CD4-positive, alpha-beta T cell treated with Interleukin-17A for 4 hours (primary cell): Measurements from ENCODE around the gene ATP1B1.
"Not testable (repeated sequence)": the region's sequence is repeated elsewhere in the genome, so short reads cannot be mapped to it uniquely, and the experiment has no call there.

Experiments used
- DNase-seq: peaks from one replicate; pipeline ENCODE4 v3.0.0-alpha.2; 2020; ENCODE audit warnings: mixed read lengths

The ATP1B1 gene

DNA sequence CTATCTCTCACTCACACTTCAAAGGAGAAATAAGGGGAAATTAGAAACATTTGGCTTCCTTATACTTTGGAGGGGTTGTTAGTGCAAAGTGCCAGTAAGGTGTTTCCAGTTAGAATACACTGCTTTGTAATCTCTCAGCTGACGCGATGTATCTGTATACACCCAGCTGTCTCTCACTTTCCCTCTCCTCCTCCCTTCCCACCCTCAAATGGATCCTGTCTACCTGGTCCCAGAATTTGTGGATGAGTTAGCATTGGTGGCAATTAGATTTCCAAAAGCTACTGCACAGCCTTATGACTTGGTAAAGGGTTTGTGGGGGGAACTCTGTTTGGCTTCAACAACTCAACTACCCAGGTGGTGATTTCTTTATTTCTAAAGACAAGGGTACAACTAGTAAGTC is 10.5 kb downstream of the ATP1B1 start:
- DNase-seq: no peak

DNA sequence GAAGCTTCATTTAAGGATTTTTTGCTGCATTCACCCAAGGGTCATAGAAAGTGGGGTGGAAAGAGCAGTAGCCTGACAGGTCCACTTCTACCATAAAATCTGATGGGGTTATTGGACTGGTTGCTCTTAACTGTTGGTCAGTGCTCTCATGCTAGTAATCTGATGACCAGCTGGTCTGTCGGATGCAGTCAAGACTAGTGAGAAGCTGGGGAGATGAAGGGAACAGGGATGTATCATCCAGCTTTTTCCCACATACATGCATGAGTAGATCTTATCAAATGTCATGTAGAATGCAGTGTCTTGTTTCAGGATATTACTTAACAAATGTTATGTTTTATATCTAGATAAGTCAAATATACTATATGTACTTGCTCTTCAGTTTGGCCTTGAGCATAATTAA is 11.1 kb downstream of the ATP1B1 start:
- no peak for DNase-seq

DNA sequence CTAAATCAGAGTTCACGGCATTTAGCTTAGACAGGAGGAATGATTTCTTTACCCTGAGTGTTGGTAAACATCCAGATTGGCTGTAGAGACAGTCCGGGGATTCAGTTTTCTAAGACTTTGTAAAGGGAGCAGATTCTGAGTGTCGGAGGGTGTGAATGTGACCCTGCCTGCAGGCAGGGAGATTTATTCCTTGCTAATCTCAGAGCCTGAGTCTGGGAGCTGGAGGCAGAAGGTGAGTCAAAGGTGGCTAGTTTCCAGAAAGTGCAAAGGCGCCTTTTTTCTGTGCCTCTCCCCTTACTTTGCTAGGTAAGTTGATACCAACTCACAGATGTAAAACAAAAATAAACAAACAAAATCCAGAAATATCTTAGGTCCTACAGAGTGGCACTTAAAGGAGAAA is 11.7 kb downstream of the ATP1B1 start:
- no peak for DNase-seq

DNA sequence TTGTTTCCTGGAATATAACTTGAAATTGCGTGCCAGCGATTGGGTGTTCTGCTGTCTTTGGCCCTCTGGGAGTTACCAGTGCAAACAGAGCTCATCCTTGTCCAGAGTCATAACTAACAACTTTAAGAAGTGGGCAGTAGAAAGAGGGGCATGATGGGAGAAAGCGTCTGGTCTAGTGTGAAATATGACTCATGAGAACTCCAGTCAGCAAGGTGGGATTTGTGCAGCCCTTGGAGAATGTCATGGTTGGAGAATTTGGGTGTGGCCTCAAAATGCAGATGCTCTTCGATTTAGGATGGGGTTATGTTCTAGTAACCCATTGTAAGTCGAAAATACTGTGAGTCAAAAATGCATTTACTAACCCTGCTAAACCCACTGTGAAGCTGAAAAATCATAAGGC is 12.9 kb downstream of the ATP1B1 start:
- DNase-seq: no peak

DNA sequence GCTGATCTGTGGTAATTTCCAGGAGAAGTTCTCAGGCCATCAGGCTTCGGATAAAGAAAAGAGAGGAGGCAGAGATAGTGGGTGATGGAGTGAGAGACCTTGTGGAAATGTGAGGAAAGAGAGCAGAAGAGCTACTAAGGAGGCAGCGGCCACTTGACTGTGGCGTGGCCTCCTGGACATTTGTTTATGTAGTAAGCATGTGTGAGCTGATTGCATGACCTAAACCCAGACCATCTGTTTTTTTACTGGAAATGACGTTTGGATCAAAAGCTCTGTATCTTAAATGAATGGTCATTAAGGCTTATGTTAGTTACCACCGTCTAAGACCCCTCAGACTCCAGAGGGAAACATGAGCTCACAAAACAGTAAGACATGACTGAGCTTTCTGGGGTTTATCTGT is 13.6 kb downstream of the ATP1B1 start:
- DNase-seq: no peak

DNA sequence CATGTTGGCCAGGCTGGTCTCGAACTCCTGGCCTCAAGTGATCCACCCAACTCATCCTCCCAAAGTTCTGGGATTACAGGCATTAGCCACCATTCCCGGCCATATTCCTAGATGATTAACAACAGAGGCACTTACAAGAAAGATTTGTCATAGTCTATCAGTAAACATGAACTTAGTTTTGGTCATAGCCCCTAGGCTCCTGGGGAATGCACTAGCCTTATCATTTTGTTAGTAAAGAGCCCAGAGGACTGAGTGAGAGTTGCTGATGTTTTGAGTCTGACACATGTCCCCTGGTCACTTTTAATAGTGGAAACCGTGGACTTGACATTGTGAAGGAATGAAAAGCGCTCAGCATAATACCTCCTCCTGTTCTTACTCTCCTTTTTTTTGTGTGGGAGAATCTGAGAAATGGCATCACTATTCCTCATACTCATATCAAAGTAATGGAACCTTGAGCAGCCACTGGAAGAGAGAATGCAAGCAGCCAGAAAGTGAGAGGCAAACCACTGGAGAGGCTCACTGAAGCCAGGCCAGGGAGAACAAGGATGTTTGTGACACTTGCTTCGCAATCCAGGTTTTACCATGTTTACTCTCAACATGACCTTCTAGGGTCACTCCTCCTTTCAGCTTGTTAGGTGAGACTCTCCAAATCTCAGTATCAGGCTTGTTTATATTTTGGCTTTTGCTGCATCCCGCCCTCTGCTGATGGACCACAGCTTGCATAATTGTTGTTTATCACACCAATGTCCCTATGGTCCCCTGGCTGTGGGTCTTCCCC is 14.8 kb downstream of the ATP1B1 start:
- DNase-seq: no peak

DNA sequence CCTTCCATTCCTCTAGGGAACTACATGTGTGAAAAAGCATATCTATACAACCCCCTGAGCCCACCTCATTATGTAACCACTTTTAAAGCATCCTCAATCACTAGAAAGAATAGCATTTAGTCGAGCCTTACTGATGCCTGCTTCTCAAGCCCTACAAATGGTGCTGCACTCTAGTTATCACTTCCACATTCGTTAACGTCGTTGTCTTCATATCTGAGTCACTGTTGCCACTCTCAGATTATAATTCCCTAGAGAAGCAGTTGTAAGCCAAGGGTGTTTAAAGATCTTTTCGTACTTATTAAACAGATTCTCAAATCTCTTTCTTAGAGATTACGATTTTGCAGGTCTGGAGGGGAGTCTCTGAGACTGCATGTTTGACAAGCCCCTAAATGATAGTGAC is 16.5 kb downstream of the ATP1B1 start:
- no peak for DNase-seq

DNA sequence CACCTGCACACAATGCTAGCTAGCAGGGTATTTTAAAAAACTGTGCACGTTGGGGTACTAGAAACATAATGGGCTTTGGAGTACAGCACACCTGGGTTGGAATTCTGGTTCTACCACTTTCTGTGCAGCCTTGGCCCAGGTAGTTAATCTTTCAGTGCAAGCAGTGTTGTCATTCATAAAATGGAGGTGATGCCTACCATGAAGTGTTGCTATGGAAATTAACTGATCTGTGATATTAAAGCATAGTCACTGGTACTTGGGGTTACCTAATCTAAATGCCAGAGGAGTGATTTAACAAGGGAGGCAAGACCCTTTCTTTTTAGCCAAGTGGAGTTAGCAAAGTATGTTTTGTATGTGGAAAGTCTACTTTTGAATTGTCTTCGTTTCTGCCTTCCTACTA is 18.0 kb downstream of the ATP1B1 start:
- DNase-seq: no peak

DNA sequence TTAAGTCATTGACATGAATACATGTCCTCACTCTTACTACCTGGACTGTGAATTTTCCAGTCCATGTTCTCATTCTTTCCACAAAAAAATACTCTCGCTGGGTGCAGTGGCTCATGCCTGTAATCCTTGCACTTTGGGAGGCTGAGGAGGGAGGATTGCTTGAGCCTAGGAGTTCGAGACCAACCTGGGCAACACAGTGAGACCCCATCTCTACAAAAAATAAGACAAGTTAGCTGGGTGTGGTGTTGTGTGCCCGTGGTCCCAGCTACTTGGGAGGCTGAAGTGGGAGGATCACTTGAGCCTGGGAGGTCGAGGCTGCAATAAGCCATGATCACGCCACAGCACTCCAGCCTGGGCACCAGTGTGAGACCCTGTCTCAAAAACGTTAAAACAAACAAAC is 19.1 kb downstream of the ATP1B1 start:
- DNase-seq: not testable (repeated sequence)

DNA sequence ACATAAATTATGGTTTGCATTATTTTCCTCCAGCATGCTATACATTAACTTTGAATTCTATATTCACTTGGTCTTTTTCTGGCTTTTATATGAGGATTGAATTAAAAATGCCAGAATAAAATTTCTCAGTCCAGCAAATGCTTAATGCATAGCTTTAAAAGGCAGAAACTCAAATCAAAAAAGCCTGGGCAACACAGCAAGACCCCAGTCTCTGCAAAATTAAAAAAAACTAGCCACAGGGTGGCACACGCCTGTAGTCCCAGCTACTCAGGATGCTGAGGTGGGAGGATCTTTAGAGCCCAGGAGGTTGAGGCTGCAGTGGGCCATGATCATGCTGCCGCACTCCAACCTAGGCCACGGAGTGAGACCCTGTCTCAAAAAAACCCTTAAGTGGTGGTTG is 19.8 kb downstream of the ATP1B1 start:
- no peak for DNase-seq

DNA sequence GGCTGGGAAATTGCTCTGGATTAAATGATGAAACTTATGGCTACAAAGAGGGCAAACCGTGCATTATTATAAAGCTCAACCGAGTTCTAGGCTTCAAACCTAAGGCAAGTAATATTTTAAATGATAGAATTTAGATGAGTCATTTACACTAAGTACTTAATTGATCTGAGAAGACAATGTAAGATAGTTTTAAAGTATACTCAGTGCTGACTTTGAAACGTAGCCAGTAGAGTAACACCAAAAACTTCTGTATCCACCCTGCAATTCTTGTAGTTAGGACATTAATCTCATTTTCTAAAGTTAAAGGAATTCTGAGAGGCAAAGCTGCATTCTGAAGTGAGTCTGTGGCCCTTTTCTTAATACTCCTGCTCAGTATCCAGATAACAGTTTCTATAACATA is 20.8 kb downstream of the ATP1B1 start:
- DNase-seq: no peak

DNA sequence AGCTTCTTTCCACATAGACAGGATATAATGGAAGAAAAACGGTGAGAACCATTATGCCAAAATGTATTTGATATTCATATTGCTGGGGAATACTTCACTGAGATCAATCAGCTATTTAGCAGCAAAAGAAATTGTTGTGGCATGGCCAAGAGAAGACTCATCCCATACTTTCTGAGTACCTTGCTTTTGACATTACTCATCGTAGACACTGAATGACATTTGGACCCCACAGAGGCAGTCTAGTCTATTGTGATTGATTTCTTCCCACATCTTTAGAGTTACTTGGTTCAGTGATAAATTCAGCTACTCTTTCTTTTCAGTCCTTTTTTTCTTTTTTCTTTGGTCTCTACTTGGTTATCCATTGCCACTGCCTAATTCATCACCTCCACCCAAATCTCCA is 22.1 kb downstream of the ATP1B1 start:
- no peak for DNase-seq

DNA sequence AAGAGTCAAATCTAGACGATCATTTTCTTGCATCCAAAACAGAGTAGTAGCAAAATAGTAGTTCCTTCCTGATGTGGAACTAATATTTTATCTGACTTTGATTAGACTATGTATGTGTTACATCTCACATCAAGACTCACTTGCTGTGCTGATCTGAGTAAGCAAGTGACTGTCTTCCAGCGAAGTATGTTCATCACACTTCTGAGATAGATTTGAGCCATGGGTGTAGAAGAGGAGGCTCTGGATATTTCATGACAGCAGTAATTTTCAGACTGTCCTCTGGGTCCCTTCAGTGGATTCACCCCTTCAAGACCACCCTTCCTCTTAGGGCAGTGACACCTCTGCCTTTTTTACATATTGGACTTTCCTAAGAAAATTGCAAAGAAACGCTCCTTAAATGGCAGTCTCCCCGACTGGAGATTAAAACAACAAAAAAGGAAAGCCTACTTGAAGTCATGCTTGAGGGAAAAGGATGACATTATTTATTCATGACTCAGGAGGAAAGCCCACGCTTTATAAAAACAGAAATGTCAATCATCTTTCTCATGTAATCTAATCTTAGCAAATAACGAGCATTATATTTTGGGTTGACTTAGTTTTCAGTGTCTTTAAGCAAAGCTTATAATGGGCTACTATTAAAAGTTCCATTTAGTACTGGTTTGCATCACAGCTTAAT is 22.8 kb downstream of the ATP1B1 start:
- DNase-seq: no peak

DNA sequence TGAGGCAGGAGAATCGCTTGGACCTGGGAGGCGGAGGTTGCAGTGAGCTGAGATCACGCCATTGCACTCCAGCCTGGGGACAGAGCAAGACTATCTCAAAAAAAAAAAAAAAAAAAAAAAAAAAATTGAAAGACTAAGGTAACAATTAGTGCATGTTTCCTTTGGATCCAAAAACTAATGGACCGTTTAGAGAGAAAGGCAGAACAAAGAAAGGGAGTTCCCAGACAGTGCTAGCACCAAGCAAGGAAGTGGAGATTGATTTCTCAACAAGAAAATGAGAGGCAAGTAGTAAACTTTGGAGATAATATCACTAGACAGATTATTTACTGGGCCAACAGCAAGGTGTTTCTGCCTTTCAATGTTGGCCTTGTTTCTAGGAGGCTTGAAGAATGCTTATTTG is 24.2 kb downstream of the ATP1B1 start:
- no peak for DNase-seq

DNA sequence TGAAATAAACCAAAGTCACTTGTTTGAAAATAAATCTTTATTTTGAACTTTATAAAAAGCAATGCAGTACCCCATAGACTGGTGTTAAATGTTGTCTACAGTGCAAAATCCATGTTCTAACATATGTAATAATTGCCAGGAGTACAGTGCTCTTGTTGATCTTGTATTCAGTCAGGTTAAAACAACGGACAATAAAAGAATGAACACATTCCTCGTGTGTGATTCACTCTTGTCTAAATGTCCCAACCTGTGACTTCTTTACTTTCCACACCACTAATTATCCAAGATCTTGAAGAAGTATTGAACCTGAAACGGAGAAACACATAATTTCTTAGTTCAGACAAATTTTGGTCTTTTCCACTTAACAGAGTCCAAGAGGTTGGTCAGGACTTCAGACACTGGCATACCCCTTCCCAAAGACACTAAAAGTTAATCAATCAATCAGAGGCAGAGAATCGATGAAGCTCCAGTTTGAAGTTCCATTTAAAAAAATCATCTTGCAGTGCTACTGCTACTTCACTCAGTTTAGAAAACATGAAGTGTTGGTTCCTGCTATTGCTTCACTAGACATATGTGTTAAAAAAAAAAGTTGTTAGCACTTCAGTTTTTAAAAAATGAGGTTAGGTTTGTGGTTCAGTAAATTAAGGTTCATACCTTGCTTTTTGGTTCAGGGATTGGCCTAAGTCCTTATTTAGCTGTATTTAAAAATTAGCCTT is 26.2 kb downstream of the ATP1B1 start:
- DNase-seq: no peak

DNA sequence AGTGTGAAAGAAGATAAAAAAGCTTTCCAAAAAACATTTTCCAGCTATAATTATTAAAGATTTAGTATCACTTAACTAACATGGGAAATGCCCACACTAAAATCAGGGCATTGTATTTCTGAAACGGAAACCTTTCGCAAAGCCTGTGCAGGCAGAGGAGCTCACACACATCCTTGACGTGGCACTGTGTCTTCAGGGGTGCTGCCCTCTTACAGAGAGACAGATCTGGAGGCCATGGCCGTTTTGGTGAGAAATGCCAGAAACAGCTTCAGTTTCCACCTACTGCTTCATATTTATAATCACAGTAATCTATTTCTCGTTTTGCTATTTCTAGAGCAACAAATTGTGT is 26.7 kb downstream of the ATP1B1 start:
- DNase-seq: no peak

DNA sequence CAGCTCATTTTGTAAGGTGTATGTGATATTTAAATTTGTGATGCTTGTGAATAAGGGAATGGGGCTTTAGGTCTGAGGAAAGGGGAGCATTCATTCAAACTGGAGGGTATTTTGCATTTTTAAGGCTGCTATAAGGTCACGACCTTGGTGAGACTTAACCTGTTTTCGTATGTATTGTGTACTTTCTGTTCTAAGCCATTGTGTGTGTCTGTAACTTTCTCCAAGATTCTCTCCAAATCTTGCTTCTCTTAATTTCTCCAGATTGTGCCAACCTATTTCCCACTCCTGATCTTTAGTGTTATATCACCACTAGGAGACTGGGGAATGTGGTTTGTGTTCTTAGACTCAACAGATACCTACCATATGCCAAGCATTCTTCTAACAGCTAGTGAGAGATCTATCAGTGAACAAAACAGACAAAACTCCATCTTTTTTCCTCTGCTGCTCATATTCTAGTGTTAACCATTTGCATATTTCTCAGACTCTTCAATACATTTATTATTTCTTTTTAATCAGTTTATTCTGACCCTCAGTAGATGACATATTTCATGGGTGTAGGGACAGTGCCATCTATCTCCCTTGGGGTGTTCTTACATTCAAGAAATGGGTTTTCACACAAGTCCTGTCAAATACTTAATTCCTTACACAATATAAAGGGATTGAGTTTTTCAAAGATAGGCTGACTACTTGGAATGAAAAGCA is 27.5 kb downstream of the ATP1B1 start:
- DNase-seq: no peak

DNA sequence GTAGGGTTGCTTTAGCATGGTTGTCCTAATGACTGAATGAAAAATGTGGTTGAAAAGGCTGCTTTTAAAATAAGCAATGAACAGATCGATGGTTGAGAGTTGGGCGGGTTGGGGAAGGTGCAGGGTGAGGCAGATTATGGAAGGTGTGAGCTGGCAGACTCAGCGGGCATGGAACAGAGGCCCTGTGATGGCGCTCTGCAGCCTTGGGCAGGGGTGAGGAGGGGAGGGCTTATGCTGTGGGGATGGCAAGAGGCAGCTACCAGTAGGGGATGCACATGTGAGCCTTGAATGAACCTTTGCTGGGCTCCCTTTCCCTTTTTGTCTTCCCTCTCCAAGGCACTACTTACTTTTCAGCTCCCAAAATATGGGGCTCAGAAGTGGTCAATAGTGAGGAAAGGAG is 30.9 kb downstream of the ATP1B1 start:
- no peak for DNase-seq

DNA sequence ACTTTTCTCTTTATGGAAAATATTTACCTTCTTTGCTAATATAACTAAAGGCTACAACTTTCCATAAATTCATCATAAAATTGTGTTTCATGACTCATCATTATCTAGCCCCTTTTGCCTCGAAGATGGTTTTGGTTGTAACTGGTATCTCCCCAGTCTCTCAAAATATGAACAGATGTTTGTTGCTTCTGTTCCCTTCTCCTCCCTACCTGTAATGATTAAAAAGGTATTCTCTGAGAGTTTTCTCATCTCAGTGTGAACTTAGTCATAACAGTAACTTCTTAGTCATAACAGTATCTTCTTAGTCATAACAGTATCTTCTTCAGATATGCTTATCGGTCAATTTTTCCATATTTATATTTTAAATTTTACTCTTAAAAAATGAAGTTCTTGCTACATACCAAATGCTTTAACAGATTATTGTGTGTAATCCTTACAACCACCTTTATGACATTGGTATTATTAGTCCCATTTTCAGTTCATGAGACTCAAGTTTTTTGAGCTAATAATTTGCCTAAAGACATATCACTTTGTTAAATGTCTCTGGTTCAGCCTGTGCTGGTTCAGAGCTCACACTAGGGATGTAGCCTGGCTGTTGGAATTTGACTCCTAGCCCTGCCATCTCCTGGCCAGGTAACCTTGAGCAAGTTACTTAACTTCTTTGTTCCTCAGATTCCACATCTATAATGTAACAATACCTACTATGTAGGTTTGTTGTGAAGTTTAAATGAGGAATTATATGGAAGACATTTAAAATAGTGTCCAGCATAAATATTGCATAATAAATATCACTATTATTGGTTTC is 32.6 kb downstream of the ATP1B1 start:
- DNase-seq: no peak

DNA sequence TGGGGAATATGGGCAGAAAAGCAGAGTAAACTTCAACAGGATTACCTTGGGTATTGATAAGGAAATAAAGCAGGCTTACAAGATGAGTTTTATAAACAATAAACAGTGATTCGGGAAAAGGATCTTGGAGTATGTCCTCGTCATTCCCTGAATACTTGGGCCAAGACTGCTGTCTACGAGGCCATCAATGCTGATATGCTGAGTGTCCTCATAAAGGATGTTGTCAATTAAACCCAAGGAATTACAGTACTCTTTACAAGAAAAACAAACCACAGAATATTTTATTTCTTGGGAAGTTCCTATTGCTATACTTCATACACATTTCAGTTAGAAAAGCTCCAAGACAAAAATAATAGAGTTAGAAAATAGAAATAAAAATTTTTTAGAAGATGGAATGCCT is 34.9 kb downstream of the ATP1B1 start:
- no peak for DNase-seq

DNA sequence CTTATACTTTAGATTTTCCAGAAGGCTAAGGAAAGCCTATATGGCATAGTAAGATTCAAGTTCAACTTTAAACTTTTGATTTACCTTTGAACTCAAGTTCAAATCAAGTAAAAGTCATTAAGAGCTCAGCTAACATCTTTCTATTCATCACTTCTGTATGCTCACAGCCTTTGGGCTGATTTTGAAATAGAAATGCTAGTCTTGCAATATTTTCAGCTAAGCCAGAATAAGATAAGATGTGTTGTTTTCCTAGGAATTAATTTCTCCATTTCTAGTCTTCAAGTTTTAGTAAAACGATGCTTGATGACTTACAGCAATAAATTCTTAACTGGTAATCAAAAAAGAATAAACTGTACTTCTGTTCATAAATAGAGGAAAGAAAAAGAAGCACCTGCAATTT is 35.6 kb downstream of the ATP1B1 start:
- DNase-seq: no peak

DNA sequence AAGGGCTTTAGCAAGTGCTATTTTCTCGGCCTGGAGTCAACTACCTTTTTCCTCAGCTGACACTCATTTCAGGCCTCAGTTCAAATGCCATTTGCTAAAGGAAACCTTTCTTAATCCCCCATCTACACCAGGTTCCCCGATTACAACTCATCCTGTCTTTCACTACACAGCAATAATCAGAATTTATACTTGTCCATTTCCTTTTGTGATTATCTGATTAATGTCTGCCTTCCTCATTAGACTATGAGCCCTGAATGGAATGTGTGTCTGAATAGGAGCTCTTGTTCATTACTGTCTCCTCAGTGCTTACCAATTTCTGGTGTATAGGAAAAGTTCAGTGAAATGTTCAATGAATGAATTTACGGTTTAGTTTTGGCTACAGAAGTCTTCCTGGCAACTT is 36.9 kb downstream of the ATP1B1 start:
- no peak for DNase-seq

DNA sequence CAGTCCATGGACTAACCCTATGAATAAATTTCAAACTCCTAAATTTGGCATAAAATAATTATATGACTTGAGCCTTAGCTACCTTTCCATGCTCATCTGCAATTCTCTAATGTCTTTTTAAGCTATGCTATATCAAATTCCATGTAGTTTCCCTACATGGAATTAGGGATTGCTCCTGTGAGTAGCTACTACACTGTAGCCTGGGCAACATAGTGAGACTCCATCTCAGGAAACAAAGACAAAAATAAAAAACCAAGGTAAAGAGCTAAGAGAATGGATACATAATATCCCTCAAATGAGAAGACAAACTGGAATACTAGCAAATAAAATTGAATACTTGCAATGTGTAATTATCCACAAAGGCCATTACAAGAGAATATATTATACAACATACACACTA is 37.5 kb downstream of the ATP1B1 start:
- no peak for DNase-seq
